ENCODE measurements around the gene TNRC6B. TPM values are rescaled to one million over a fixed set of nuclear protein-coding genes. Genes with fewer than 3 reads are reported as not detected.

The TNRC6B gene
- total RNA-seq, 1 donor from 2014 or later: 26.7 TPM

GRCh38 chr22:40232624-40233023 lies 54.9 kb downstream of the TNRC6B start:
- no peak for TF ChIP-seq CTCF (IDR thresholded peaks at IDR 0.05; ENCODE audit: insufficient read depth, low read length, poor library complexity, severe bottlenecking)
- no peak overlapping the region for H3K4me3 ChIP-seq (ENCODE audit: low read depth, low read length)
- no peaks in the 10 kb centered on the region for H3K36me3 ChIP-seq (ENCODE audit: control insufficient read depth, insufficient read depth, low read length)
- DNase-seq (ENCODE audit: low read depth): no peak
- H3K27me3 ChIP-seq (ENCODE audit: control insufficient read depth, insufficient read depth, low read length): no peaks in the 10 kb centered on the region

GRCh38 chr22:40233886-40234285 lies 56.2 kb downstream of the TNRC6B start:
- Histone ChIP-seq H3K36me3 (ENCODE audit: control insufficient read depth, insufficient read depth, low read length) (no peaks in the 10 kb centered on the region), H3K27me3 (ENCODE audit: control insufficient read depth, insufficient read depth, low read length) (no peaks in the 10 kb centered on the region), H3K4me3 (ENCODE audit: low read depth, low read length) (no peak overlapping the region)
- DNase-seq (ENCODE audit: low read depth): no peak
- no peak for TF ChIP-seq CTCF (IDR thresholded peaks at IDR 0.05; ENCODE audit: insufficient read depth, low read length, poor library complexity, severe bottlenecking)

GRCh38 chr22:40234658-40235057 lies 56.9 kb downstream of the TNRC6B start:
- Histone ChIP-seq H3K4me3 (ENCODE audit: low read depth, low read length) (no peak overlapping the region), H3K36me3 (ENCODE audit: control insufficient read depth, insufficient read depth, low read length) (no peaks in the 10 kb centered on the region), H3K27me3 (ENCODE audit: control insufficient read depth, insufficient read depth, low read length) (no peaks in the 10 kb centered on the region)
- DNase-seq (ENCODE audit: low read depth): no peak
- no peak for TF ChIP-seq CTCF (IDR thresholded peaks at IDR 0.05; ENCODE audit: insufficient read depth, low read length, poor library complexity, severe bottlenecking)

GRCh38 chr22:40235308-40235707 lies 57.6 kb downstream of the TNRC6B start:
- Histone ChIP-seq H3K27me3 (ENCODE audit: control insufficient read depth, insufficient read depth, low read length) (no peaks in the 10 kb centered on the region), H3K36me3 (ENCODE audit: control insufficient read depth, insufficient read depth, low read length) (no peaks in the 10 kb centered on the region), H3K4me3 (ENCODE audit: low read depth, low read length) (no peak overlapping the region)
- no peak for TF ChIP-seq CTCF (IDR thresholded peaks at IDR 0.05; ENCODE audit: insufficient read depth, low read length, poor library complexity, severe bottlenecking)
- DNase-seq (ENCODE audit: low read depth): no peak

- H3K27me3 ChIP-seq (ENCODE audit: control insufficient read depth, insufficient read depth, low read length): no peaks in the 10 kb centered on the region
- no peak for DNase-seq (ENCODE audit: low read depth)
- TF ChIP-seq CTCF (IDR thresholded peaks at IDR 0.05; ENCODE audit: insufficient read depth, low read length, poor library complexity, severe bottlenecking): no peak
These were observed 58.5 kb downstream of the TNRC6B start for GRCh38 chr22:40236131-40236665.

GRCh38 chr22:40237241-40237640 lies 59.5 kb downstream of the TNRC6B start:
- TF ChIP-seq CTCF (IDR thresholded peaks at IDR 0.05; ENCODE audit: insufficient read depth, low read length, poor library complexity, severe bottlenecking): no peak
- no peaks in the 10 kb centered on the region for H3K36me3 ChIP-seq (ENCODE audit: control insufficient read depth, insufficient read depth, low read length)
- no peaks in the 10 kb centered on the region for H3K27me3 ChIP-seq (ENCODE audit: control insufficient read depth, insufficient read depth, low read length)
- DNase-seq (ENCODE audit: low read depth): no peak
- no peak overlapping the region for H3K4me3 ChIP-seq (ENCODE audit: low read depth, low read length)

More at GRCh38 chr22:40236131-40236665, 58.5 kb downstream of the TNRC6B start:
- Histone ChIP-seq H3K36me3 (ENCODE audit: control insufficient read depth, insufficient read depth, low read length) (no peaks in the 10 kb centered on the region), H3K4me3 (ENCODE audit: low read depth, low read length) (no peak overlapping the region)
